Activated T-helper 1 cell treated with anti-CD3 and anti-CD28 coated beads, Interleukin-12 subunit alpha, Interleukin-12 subunit beta, Interleukin-2, Interleukin-4 antibody, amounts not matched to agents 30 ng/mL and 10 ng/mL and 1 ng/mL, durations not matched to agents 14 hours and 24 hours and 36 hours (primary cell): ENCODE results near the gene CDH13. TPM values are rescaled to one million over a fixed set of nuclear protein-coding genes. Genes with fewer than 3 reads are reported as not detected.

ENCODE experiments used
- DNase-seq: peaks from one replicate; pipeline ENCODE4 v3.0.0; 2021; ENCODE audit warnings: low spot score
- H3K27ac Mint-ChIP-seq: one replicate; pipeline ENCODE4 v1.8.0; 2021; ENCODE audit warnings: mild to moderate bottlenecking, mixed read lengths
- H3K27me3 Mint-ChIP-seq: one replicate; pipeline ENCODE4 v1.8.0; 2022; ENCODE audit warnings: mild to moderate bottlenecking, moderate library complexity, mixed read lengths; ENCODE audit not compliant: insufficient read depth
- H3K36me3 Mint-ChIP-seq: one replicate; pipeline ENCODE4 v1.8.0; 2021; ENCODE audit warnings: low read depth, mixed read lengths
- H3K4me1 Mint-ChIP-seq: one replicate; pipeline ENCODE4 v1.8.0; 2021; ENCODE audit warnings: low read depth, mixed read lengths
- H3K4me3 Mint-ChIP-seq: one replicate; pipeline ENCODE4 v1.8.0; 2021; ENCODE audit warnings: mild to moderate bottlenecking, moderate library complexity, mixed read lengths
- H3K9me3 Mint-ChIP-seq: one replicate; pipeline ENCODE4 v1.8.0; 2021; ENCODE audit warnings: mixed read lengths
- intact Hi-C: fragments of 100-400 bp; cut with micrococcal nuclease; formaldehyde crosslinking; loops from one replicate; pipeline ENCODE4 v1.15.1; 2024
- total RNA-seq: library from RNA; stranded (reverse); gene quantifications from 2 replicates; pipeline ENCODE4 v1.2.3, GENCODE V29; 2022

The CDH13 gene
- total RNA-seq, 1 donor from 2014 or later, result not detected

DNA sequence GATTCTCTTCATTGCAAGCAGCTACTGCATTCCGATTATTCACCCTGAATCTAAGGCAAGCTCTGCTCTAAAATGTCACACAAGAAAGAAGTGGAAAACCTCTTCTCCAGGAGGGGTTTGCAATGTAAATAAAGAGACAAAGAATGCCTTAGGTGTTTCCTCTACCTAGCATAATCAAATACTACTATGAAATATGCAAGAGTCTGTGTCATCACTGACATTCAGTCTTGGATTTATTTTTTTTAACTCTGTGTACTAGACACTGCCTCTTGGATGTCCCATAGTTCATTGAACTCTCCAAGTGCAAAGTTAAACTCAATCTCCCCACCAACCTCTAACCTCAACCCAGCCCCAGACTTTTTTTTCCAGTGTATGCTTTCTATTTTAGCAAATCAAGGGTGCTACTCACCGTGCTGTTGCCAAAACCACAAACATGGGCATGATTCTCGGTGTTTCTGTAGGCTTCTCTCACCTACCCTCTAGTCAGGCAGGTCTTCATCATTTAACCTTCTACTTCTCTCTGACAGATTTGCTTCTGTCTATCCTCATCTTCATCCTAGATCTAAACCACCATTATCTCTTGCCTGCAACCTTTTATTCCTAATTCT is 329.1 kb downstream of the CDH13 start:
- intact Hi-C loops, result no loop called here
- Mint-ChIP-seq H3K4me3 (no peak overlapping the region), H3K36me3 (no peaks in the 10 kb centered on the region), H3K9me3 (peaks cover 4% of the 10 kb centered on the region), H3K27me3 (peaks cover 4% of the 10 kb centered on the region), H3K4me1 (no peaks in the 10 kb centered on the region), H3K27ac (no peak overlapping the region)
- no peak for DNase-seq

DNA sequence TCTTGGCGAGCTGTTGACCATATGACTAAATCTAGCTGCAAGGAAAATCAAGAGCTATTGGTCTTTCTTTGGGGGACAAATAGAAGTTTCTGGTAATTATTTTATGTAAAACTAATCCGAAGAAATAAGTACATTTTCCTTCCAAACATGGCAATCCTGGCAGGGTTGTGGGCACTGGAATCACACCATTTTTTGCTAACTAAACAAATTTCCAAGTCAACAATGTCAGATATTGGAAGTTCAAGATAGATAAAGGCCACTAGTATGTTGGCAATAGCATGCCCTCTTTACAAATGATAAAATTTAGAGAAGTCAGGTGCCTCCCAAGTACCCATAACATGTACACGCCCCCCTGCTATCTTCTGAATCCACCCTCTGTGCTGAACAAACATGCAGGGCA is 330.4 kb downstream of the CDH13 start:
- no peaks in the 10 kb centered on the region for H3K9me3 Mint-ChIP-seq
- H3K36me3 Mint-ChIP-seq, result no peaks in the 10 kb centered on the region
- H3K4me1 Mint-ChIP-seq, result no peaks in the 10 kb centered on the region
- intact Hi-C loops, result no loop called here
- H3K27ac Mint-ChIP-seq, result no peak overlapping the region
- DNase-seq, result no peak
- H3K4me3 Mint-ChIP-seq, result no peak overlapping the region
- H3K27me3 Mint-ChIP-seq, result peaks cover 4% of the 10 kb centered on the region

GRCh38 chr16:82960918-82961317 is 334.1 kb downstream of the CDH13 start:
- Mint-ChIP-seq H3K36me3 (no peaks in the 10 kb centered on the region), H3K4me1 (no peaks in the 10 kb centered on the region), H3K4me3 (no peak overlapping the region), H3K27ac (no peak overlapping the region), H3K27me3 (no peaks in the 10 kb centered on the region), H3K9me3 (no peaks in the 10 kb centered on the region)
- no peak for DNase-seq
- intact Hi-C loops, result no loop called here

GRCh38 chr16:82963653-82964052 is 336.9 kb downstream of the CDH13 start:
- no peaks in the 10 kb centered on the region for H3K4me1 Mint-ChIP-seq
- no peaks in the 10 kb centered on the region for H3K9me3 Mint-ChIP-seq
- H3K4me3 Mint-ChIP-seq, result no peak overlapping the region
- H3K36me3 Mint-ChIP-seq, result no peaks in the 10 kb centered on the region
- H3K27ac Mint-ChIP-seq, result no peak overlapping the region
- intact Hi-C loops, result no loop called here
- no peaks in the 10 kb centered on the region for H3K27me3 Mint-ChIP-seq
- DNase-seq, result no peak

DNA sequence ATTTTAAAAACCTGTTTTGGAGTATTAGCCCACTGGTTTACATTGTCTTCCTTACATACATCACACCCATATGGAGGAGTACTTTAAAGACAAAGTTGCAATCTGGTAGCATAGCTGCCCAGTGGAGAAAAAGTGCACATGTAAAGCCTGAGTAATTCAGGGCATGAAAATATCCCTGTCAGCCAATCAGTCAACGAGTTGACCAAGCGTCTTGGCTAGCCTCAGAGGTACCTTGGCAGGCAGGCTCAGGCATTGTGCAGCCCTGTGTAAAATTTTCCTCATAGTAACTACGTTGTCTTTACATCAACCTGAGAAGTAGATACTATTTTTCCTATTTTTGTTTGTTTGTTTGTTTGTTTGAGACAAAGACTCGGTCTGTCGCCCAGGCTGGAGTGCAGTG is 339.0 kb downstream of the CDH13 start:
- no peak overlapping the region for H3K4me3 Mint-ChIP-seq
- H3K9me3 Mint-ChIP-seq, result no peaks in the 10 kb centered on the region
- no peaks in the 10 kb centered on the region for H3K27me3 Mint-ChIP-seq
- intact Hi-C loops, result no loop called here
- DNase-seq, result no peak
- no peaks in the 10 kb centered on the region for H3K36me3 Mint-ChIP-seq
- H3K27ac Mint-ChIP-seq, result no peak overlapping the region
- no peaks in the 10 kb centered on the region for H3K4me1 Mint-ChIP-seq

DNA sequence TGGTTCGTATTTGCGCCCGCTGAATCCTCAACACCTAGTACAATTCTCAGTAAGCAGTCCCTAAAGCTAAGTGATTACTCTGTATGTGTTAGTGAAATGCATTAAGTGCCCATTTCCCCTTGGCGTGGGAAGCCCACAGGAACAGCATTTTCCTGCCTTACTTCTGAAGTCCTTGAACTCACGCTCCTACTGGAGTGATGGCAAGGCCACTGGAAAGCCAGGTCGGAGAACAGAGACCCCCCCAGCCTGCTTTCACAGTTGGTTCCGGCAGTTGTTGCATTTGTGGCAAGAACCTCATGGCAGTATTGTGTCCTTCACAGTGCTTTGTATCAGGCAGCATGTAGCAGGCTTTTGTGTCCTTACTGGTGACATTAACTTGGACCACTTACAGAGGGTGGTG is 340.7 kb downstream of the CDH13 start:
- Mint-ChIP-seq H3K27ac (no peak overlapping the region), H3K36me3 (no peaks in the 10 kb centered on the region), H3K4me3 (no peak overlapping the region), H3K9me3 (peaks cover 4% of the 10 kb centered on the region), H3K4me1 (no peaks in the 10 kb centered on the region), H3K27me3 (no peaks in the 10 kb centered on the region)
- DNase-seq, result no peak
- intact Hi-C loops, result no loop called here

- no peaks in the 10 kb centered on the region for H3K36me3 Mint-ChIP-seq
- H3K9me3 Mint-ChIP-seq, result peaks cover 7% of the 10 kb centered on the region
- intact Hi-C loops, result no loop called here
- no peak overlapping the region for H3K4me3 Mint-ChIP-seq
- no peak overlapping the region for H3K27ac Mint-ChIP-seq
- H3K27me3 Mint-ChIP-seq, result no peaks in the 10 kb centered on the region
- no peaks in the 10 kb centered on the region for H3K4me1 Mint-ChIP-seq
- DNase-seq, result no peak
These were observed 344.4 kb downstream of the CDH13 start for GRCh38 chr16:82971126-82971525.

- DNase-seq, result no peak
- intact Hi-C loops, result no loop called here
- peaks cover 7% of the 10 kb centered on the region for H3K9me3 Mint-ChIP-seq
- H3K27ac Mint-ChIP-seq, result no peak overlapping the region
- no peaks in the 10 kb centered on the region for H3K4me1 Mint-ChIP-seq
- H3K36me3 Mint-ChIP-seq, result no peaks in the 10 kb centered on the region
- no peaks in the 10 kb centered on the region for H3K27me3 Mint-ChIP-seq
- no peak overlapping the region for H3K4me3 Mint-ChIP-seq
These were observed 345.7 kb downstream of the CDH13 start for GRCh38 chr16:82972331-82972919.

- intact Hi-C loops, result no loop called here
- no peak overlapping the region for H3K4me3 Mint-ChIP-seq
- no peaks in the 10 kb centered on the region for H3K36me3 Mint-ChIP-seq
- no peaks in the 10 kb centered on the region for H3K4me1 Mint-ChIP-seq
- peaks cover 18% of the 10 kb centered on the region for H3K9me3 Mint-ChIP-seq
- H3K27ac Mint-ChIP-seq, result no peak overlapping the region
- no peak for DNase-seq
- H3K27me3 Mint-ChIP-seq, result no peaks in the 10 kb centered on the region
These were observed 352.8 kb downstream of the CDH13 start for GRCh38 chr16:82979406-82980111.

- no peaks in the 10 kb centered on the region for H3K4me1 Mint-ChIP-seq
These were observed 354.0 kb downstream of the CDH13 start for GRCh38 chr16:82980810-82981209.

GRCh38 chr16:82987767-82988166 is 361.0 kb downstream of the CDH13 start:
- no peak for DNase-seq
- intact Hi-C loops, result no loop called here
- Mint-ChIP-seq H3K36me3 (no peaks in the 10 kb centered on the region), H3K4me3 (no peak overlapping the region), H3K9me3 (peaks cover 15% of the 10 kb centered on the region), H3K4me1 (no peaks in the 10 kb centered on the region), H3K27ac (no peak overlapping the region), H3K27me3 (peaks cover 5% of the 10 kb centered on the region)

More at GRCh38 chr16:82980810-82981209, 354.0 kb downstream of the CDH13 start:
- Mint-ChIP-seq H3K27ac (no peak overlapping the region), H3K27me3 (no peaks in the 10 kb centered on the region), H3K36me3 (no peaks in the 10 kb centered on the region), H3K4me3 (no peak overlapping the region), H3K9me3 (peaks cover 17% of the 10 kb centered on the region)
- DNase-seq, result no peak
- intact Hi-C loops, result no loop called here

GRCh38 chr16:82990155-82990554 is 363.4 kb downstream of the CDH13 start:
- H3K27ac Mint-ChIP-seq, result no peak overlapping the region
- no peak overlapping the region for H3K4me3 Mint-ChIP-seq

GRCh38 chr16:82991410-82991809 is 364.6 kb downstream of the CDH13 start:
- peaks cover 5% of the 10 kb centered on the region for H3K27me3 Mint-ChIP-seq
- H3K4me1 Mint-ChIP-seq, result no peaks in the 10 kb centered on the region
- no peak overlapping the region for H3K27ac Mint-ChIP-seq

More at GRCh38 chr16:82990155-82990554, 363.4 kb downstream of the CDH13 start:
- no peaks in the 10 kb centered on the region for H3K4me1 Mint-ChIP-seq
- H3K27me3 Mint-ChIP-seq, result peaks cover 5% of the 10 kb centered on the region
- intact Hi-C loops, result no loop called here
- peaks cover 21% of the 10 kb centered on the region for H3K9me3 Mint-ChIP-seq
- no peaks in the 10 kb centered on the region for H3K36me3 Mint-ChIP-seq
- DNase-seq, result no peak

More at GRCh38 chr16:82991410-82991809, 364.6 kb downstream of the CDH13 start:
- no peaks in the 10 kb centered on the region for H3K36me3 Mint-ChIP-seq
- DNase-seq, result no peak
- H3K9me3 Mint-ChIP-seq, result peaks cover 21% of the 10 kb centered on the region
- intact Hi-C loops, result no loop called here
- H3K4me3 Mint-ChIP-seq, result no peak overlapping the region
